ENCODE data around the gene KCNJ3.
"Not testable (repeated sequence)": the region's sequence is repeated elsewhere in the genome, so short reads cannot be mapped to it uniquely, and the experiment has no call there.

KCNJ3 gene

DNA sequence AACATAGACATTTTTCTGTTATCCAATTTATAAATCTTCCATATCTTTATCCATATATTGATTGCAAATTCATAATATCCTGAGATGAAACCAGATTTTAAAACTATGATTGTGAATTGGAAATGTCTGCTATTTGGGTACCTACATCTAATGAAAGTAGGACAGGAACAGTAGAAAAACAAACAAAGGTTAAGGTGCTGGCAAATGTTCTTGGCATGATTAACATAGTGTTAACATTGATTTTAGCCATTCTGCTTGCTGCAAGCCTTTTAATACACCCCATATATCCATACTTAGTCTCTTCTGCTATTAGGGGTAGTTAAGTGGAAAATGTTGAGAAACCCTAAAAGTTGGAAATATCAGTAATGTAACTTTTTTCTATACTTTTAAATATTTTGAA lies 152.0 kb downstream of the KCNJ3 start:
- no peak for DNase-seq

DNA sequence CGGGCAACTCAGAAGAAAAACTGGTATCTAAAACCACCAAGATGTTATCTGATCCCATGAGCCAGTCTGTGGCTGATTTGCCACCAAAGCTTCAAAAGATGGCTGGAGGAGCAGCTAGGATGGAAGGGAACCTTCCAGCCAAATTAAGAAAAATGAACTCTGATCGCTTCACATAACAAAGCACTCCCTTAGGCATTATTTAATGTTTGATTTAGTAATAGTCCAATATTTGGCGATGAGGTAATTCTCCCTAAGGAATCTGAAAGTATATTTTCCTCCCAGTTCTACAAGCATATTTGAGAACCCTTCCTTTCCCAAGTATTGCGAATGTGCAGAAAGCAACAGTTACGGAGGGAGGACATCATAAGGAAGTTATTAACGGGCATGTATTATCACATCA lies 156.6 kb downstream of the KCNJ3 start:
- no peak for DNase-seq

DNA sequence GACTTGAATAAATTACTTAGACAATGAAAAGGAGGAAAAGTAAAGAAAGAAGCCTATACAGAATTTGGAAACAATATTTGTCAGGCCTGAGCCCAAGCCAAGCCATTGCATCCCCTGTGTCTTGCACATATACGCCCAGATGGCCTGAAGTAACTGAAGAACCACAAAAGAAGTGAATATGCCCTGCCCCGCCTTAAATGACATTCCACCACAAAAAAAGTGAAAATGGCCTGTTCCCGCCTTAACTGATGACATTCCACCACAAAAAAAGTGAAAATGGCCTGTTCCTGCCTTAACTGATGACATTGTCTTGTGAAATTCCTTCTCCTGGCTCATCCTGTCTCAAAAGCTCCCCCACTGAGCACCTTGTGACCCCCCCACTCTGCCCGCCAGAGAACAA lies 168.7 kb downstream of the KCNJ3 start:
- not testable (repeated sequence) for DNase-seq

DNA sequence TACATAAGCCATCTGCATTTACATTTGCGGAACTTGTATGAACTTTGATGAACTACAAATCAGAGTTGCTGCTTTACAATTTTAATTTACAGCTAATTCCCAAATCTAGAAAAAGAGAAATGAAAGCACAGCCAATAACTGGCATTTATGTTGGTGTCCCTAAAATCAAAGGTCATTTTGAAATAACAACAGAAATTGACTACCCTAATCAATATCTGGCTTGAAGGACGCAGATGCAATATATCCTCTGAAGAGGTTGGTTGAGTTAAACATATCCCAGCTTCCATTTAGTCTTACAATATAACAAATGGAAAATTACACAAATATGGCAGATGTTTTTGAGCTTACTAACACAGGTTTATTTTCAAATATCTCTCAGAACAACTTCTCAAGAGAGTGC lies 177.5 kb downstream of the KCNJ3 start:
- DNase-seq = no peak

DNA sequence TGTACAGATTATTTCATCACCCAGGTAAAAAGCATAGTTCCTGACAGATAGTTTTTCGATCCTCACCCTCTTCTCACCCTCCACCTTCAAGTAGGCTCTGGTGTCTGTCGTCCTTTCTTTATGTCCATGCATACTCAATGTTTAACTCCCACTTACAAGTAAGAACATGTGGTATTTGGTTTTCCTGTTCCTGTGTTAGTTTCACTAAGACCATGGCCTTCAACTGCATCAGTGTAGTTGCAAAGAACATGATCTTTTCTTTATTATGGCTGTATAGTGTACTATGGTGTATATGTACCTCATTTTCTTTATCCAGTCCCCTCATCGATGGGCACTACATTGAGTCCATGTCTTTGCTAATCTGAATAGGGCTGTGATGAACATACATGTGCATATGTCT lies 184.2 kb downstream of the KCNJ3 start:
- no peak for DNase-seq

DNA sequence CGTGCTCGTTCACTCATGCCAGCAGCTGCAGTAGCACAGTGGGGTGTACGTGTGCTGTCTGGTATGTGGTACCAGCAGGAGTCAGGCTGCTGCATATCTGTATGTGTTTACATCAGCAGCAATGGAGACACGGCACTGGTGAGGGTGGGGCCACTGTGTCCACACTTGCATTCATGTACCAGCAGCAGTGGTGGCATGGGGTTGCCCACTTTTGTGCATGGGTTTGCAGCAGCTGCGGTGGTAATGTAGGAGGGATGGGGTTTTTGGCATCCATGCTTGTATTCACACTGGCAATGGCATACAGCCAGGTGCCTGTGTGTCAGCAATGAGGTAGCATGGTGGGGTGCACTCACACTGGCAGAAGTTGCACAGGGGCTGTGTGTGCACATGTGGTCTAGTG lies 187.8 kb downstream of the KCNJ3 start:
- no peak for DNase-seq

DNA sequence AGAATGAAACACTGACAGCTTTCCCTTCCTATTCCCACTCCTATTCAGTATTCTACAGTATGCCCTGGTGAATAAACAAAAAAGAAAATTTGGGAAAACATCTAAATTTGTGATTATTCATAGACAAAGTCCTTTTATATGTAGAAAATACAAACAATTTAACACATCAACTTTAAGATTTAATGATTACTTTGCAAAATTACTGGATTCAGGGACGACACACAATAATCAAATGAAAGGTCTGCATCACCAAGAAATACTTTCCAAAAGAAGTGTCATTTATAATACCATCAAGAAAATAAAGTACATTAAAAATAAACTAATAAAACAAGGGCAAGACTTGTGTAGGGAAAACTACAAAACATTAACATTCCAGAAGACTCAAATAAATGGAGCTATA lies 199.8 kb downstream of the KCNJ3 start:
- no peak for DNase-seq

DNA sequence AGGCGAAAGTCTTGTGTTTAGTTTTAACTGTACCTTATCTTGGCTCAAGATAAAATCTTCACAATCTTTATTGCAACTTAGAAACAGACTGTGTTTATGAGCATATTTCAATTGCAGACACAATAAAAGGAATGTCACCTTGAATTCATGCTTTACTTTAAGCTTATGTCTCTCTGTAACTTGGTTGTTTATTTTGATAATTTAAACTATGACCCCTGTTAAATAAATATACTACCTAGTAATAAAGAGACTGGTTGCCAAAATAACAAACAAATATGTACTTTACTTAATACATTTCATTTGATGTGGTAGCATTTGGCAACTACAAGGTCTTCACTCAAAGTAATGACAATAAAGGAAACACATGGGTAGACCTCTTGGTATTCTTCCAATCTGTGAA lies 202.6 kb downstream of the KCNJ3 start:
- no peak for DNase-seq
